LHCN-M2 (cell line): ENCODE results near the gene PLEKHN1. TPM values are rescaled to one million over a fixed set of nuclear protein-coding genes. Genes with fewer than 3 reads are reported as not detected.
A peak's percentile ranks its signal among the peaks of the same experiment; 100 is the strongest.

Experiments used
- DNase-seq: peaks from one replicate; pipeline ENCODE4 v3.0.0-alpha.2; 2012; ENCODE audit warnings: low read depth
- total RNA-seq: library from RNA; depleted of rRNA; stranded (reverse); fragments of >200 nt; gene quantifications from 2 replicates; pipeline ENCODE4 v1.2.3, GENCODE V29; 2014

Gene PLEKHN1
- total RNA-seq, 1 experiment from 2014 or later, result 0.40 TPM

DNA sequence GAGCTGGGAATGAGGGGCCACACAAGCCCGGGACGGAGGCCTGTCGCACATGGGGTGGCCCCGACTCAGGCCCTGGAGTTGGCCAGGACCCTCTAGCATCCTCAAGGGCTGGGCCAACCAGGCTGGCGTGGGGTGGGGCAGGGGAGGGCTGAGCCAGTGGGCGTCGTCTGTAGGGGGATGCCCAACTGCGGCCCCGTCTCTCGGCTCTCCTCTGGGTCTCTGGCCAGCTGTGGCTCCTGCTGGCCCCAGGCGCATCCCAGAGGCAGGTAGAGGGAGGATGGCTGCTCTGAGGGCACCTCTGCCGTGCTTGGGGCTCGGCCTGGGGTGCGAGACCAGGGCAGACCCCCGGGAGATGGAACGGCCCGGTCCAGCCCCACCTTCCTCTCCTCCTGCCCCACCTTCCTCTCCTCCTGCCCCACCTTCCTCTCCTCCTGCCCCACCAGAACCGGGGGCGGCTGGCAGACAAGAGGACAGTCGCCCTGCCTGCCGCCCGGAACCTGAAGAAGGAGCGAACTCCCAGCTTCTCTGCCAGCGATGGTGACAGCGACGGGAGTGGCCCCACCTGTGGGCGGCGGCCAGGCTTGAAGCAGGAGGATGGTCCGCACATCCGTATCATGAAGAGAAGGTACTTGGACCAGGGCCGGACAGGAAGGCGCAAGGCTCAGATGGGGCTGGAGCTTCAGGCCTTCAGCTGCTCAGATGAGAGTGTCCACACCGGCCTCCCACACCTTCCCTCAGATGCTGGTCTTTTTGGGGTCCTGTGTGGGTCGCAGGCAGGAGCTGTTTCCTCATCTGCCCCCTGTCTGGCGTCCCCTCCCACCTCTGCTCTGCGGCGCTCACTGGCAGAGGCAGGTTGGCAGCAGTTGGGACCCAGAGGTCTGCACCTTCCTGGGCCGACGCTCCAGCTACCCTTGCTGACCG lies 36.3 kb upstream of the PLEKHN1 start:
- no peak for DNase-seq

DNA sequence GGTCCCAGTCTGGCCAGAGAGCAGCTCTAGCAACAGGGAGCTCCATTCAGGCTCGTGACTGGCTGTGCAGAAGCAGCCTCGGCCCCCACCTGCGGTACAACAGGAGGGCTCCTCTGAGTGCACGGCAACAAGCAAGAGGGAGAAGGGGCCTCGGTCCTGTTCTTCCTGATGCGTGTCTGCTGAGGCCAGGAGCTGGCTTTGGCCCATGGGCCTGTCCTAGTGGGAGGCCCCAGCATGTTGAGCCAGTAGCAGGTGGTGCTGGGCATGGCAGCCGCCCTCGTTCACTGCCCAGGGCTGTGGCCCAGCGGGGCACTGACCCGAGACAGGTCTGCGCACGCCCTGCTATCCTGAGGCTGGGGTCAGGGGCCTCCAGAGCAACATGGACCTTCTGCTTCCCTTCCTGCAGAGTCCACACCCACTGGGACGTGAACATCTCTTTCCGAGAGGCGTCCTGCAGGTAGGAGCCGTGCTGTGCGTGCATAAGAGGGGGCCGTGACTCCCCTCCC lies 35.6 kb upstream of the PLEKHN1 start:
- no peak for DNase-seq

DNA sequence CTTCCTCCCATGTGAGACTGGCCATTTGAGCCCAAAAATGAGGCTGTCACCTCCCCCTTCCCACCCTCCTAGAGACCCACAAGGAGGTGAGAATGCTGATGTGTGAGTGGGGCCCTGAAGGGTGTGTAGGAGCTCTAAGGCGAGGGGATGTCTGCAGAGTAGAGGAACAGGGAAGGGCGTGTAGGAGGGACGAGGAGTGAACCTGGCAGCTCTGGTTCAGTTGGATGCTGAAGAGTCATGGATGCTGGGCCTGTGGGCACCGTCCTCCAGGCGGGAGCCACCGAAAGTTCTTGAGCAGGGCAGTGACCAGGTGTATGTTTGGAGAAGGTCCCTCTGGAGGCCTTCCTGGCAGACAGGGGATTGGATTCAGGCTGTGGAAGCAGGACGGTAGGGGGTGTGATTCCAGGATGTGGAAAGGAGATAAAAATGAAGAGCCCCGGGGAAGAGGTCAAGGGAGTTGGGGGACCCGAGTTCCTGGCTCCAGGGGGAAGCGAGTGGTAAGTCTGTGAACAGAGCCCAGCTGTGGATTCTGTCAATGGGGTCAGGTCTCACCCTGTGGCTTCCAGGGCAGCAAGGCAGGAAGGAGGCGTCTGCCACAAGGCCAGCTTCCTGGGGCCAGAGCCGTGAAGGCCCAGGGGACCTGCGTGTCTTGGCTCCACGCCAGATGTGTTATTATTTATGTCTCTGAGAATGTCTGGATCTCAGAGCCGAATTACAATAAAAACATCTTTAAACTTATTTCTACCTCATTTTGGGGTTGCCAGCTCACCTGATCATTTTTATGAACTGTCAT lies 34.7 kb upstream of the PLEKHN1 start:
- no peak for DNase-seq

DNA sequence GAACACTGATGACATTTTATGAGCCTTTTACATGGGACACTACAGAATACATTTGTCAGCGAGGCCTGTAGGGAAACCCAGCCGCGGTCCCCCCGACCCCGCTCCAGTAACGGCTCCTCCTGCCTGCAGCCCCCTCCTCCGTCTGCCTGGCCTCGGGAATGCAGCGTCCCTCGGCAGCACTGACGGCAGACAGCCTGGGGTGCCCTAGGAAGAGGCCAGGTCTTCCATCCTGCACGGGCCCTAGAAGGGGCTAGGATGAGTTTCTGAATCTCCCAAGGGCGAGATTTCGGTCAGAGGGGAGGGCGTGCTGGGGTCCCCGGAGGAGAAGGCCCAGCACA lies 34.1 kb upstream of the PLEKHN1 start:
- DNase-seq, result no peak

DNA sequence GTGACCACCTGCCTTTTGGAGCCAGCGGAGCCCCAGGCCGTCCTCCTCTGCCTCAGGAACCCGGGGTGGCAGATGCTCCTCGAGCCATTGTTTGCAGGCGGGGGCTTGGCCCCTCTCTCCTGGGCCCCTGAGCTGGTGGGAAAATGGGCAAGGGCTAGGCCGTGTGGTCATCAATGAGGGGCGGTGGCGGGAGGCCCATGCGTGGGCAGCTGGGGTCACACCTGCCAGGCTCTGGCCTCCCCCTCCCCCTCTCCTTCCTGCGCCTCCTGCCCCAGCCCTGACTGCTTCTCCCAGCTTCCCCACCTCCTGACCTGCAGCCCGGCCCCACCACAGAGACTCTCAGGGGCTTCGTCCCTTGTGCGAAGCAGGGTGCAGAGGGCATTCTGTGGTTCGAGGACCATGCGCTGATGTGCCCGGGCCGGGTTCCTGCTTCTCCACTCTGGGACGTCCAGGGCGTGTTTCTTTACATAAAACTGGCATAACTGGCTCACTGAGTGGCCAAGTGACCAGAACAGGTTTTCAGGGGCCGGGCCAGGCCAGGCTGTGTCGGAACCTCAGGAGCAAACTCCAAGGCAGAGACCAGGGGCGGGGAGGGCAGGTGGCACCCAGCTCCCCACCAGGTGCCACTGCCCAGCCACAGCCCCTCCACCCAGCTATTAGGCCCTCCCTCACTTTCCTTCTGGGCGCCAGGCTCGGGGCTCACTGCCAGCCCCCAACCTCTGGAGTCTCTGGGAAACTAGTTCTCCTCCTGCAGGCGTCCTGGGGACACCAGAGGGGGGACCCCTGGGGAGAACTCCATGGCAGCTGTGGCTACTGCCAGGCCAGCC lies 33.3 kb upstream of the PLEKHN1 start:
- no peak for DNase-seq

DNA sequence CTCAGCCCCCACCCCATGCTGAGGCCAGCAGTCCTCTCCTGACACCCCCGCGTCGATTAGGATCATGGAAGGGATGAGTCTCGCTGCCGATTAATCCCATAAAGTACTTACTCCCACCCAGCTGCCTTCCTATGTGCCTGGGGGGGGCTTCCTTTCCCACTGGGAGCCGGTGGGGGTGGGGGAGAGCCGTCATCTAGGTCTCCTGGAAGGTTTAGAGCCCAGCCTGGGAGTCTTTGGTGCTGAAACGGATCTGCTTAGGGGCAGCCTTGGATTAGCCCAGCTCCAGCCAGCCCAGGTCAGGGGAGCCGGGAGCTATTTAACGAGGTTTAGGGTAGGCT lies 32.7 kb upstream of the PLEKHN1 start:
- DNase-seq, result no peak

DNA sequence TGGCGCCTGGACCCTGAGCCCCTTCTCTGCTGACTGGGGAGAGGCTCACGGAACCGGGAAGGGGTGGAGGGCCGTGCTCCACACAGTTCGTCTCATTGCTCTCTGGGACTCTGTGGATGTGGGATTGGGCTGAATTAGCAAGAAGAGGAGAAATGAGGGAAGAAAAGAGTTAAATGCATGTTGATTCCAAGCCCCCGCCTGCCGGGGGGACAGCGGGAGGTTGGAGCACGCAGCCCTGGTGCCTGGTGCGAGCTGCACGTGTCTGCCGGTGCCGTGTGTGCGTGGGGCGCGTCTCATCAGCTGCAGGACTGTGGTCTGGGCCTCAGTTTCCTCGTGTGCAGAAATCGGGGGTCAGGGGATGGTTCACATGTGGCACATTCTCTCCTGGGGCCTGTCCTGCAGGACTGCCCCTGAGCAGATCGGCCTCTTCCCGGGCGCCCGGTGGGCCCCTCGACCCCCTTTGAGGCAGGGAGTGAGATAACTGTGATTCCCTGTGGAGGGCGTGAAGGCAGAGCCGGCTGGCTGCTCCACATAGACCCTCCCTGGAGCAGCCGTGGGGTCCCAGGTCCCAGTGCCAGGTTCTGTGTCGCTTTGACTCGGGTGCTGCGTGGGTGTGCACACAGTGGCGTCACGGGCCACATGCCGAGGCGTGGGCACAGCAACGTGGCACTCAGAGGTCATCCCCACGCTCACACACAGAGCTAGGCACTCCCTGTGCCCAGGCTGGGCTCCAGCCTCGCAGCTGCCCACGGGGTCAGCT lies 31.1 kb upstream of the PLEKHN1 start:
- no peak for DNase-seq

DNA sequence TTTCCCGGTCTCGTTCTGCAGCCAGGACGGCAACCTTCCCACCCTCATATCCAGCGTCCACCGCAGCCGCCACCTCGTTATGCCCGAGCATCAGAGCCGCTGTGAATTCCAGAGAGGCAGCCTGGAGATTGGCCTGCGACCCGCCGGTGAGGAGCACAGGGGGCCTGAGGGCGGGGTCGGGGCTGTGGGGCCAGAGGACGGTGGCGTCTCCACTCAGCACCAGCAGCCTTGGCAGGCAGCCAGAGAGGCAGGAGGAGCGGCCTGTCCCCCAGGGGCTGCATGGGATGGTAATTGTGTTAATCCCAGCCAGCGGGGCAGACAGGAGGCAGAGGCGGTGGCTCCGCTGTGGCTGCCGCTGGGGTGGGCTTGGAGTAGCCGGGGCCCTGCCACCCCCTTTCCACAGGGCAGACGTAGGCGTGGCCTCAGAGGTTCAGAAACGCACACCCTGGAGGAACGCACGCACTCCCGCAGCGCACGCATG lies 30.5 kb upstream of the PLEKHN1 start:
- no peak for DNase-seq

DNA sequence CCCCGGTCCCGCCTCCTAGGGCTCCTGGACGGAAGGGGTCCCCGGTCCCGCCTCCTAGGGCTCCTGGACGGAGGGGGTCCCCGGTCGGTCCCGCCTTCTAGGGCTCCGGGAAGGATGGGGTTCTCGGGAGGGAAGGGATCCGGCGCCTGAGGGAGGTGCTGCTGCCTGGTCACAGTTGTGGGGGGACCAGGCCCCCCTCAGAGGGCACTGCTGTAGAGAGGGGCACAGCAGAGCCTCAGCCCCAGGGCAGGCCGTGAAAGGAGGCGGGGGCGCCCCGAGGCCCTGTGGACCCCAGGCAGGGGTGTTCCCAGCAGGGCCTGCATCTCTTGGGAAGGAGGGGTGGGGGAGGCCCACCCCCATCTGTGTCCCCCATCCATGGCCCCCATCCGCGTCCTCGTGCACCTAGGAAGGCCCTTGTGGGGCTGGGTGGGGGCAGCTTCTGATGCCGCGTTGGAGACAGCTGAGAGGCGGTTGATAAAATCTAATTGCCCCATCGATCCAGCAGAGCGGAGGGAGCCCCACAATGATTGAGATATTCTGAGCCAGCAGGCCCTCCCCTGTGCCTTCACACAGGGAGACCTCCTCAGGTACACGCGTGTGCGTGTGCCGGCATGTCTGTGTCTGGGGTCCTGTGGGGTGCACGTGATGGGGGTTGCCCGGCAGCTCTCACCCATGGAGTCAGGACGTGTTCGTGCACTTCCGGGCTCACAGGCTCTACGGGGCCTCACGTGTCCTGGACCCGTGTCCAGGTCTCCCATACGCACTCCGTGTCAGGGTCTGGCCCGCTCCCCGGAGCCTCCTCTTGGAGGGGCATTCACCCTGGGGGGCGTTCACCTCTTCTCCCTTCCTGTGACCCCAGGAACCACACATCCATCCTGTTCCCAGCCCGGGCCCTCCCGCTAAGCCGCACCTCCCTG lies 29.7 kb upstream of the PLEKHN1 start:
- DNase-seq, result no peak

DNA sequence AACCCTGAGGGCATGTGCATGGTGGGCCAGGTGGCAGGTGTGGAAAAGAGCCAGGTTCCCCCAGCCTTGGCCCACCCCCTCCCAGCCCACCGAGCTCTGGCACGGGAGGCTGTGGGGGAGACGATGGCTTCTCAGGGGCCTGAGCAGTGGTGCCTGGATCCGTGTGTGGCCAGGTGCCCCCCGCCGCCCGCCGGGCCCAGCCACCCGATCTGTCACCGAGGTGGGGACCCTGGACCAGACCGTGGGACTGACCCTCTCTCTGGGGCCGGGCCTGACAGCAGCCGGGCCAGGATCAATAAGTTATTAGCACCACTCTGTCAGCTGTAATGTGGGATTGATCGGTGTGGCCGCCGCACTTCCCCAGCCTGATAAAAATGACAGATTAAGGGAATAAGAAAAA lies 28.8 kb upstream of the PLEKHN1 start:
- DNase-seq, result no peak

DNA sequence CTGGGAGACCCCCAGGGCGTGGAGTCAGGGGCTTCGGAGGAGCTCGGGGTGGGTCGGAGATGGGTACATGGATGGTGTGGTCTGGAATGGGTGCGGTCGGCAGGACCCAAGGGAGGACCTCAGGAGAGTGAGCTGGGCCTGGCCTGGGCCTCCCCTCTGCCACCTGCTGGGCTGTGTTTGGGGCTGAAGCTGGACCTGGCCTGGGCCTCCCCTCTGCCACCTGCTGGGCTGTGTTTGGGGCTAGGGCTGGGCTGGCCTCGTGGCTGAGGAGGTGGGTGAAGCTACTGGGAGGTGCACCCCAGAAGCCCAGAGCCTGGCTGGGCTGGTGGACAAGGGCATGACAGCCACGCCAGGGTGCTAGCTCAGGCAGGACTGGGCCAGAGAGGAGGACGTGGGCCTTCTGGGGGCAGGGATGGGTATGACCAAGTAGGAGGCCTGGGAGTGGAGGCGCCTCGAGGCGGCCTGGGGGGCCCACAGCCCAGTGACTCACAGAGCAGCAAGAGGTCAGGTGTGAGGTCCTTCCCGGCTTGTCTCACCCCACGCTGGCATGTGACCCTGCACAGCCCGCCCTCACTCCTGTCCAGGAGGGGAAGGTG lies 28.1 kb upstream of the PLEKHN1 start:
- no peak for DNase-seq

DNA sequence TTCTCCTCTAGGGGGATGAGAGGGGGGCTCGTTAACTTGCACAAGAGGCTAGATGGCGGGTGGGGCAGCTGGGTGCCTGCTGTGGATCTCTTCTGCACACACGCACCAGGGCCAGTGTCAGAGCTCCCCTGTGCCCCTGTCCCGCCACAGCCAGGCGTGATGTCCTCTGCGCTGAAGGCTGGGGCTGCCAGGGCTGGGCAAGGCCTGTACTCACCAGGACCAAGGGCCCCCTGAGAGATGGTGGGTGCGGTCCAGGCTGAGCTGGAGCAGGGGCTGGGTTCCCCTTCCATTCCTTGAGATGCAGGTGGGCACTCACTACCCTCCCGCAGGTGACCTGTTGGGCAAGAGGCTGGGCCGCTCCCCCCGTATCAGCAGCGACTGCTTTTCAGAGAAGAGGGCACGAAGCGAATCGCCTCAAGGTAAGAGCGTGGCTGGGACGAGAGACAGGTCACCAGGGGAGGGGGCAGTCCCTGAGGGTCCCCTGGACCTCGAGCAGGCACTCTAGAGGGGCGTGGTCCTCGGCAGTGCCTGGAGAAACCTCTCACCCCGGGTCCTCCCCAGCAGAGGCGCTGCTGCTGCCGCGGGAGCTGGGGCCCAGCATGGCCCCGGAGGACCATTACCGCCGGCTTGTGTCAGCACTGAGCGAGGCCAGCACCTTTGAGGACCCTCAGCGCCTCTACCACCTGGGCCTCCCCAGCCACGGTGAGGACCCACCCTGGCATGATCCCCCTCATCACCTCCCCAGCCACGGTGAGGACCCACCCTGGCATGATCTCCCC lies 27.4 kb upstream of the PLEKHN1 start:
- no peak for DNase-seq

DNA sequence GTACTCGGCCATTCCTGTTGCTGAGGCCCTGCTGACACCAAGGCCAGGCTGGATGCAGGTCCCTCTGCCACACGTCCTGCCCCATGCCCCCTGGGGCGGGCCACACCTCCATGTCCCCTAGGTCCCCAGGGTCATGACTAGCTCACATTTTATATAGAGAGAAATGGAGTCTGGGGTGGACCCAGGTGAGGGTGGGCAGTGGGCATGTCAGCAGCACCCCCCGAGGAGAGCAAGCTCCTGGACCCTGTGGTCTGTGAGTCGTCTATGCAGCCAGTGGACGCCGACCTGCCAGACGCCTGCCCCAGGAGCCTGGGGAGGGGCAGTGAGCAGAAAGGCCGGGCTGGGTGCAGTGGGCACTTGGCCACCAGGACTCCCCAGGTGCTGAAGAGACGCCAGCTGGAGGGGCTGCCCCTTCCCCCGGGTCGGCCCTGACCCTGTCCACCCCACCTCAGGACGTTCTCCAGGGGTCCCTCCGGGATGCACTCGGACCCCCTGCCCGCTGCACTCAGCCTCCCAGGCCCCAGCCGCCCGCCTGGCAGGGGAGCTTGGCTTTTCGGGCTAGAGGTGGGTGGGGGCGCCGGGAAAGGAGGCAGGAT lies 26.7 kb upstream of the PLEKHN1 start:
- no peak for DNase-seq

DNA sequence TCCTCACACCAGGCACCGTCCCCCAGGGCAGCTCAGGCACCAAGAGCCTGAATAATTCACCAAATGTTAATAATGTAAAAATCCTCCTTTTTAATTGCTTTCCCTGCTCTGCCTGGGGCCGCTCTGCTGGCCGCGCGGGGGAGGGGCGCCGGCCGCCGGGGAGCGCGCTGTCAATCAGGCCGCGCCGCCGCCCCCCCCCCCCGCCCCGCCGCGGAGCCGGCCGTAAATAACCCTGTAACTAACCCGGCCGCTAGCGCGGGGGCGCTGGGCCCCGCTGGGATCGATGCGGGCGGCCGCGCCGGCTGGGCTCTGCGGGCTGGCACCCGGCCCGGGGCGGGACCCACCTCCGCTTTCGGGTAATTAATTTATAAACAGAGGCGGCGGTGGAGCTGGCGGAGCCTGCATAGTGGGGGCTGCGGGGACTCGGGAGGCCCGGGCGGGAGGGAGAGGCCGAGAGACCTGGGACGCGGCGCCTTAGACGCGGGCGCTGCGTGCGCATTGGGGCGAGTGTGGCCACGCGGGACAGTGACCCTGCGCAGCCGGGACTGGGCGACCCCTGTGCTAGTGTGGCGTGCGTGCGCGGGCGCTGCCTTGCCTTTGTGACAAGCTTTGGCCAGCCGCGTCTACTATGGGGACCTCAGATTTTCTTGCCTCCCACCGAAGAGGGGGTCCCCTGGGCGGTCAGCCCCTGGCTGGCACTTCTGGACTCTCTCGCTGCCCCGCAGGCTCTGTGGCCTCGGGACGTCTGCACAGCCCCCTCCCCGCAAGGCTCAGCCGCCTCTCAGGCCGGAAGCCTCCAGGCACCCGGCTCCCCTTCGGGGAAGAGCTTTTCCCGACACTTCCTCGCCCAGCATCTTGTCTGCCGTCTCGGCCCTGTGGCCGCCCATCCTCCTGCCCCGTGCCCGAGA lies 25.9 kb upstream of the PLEKHN1 start:
- DNase-seq, result no peak

DNA sequence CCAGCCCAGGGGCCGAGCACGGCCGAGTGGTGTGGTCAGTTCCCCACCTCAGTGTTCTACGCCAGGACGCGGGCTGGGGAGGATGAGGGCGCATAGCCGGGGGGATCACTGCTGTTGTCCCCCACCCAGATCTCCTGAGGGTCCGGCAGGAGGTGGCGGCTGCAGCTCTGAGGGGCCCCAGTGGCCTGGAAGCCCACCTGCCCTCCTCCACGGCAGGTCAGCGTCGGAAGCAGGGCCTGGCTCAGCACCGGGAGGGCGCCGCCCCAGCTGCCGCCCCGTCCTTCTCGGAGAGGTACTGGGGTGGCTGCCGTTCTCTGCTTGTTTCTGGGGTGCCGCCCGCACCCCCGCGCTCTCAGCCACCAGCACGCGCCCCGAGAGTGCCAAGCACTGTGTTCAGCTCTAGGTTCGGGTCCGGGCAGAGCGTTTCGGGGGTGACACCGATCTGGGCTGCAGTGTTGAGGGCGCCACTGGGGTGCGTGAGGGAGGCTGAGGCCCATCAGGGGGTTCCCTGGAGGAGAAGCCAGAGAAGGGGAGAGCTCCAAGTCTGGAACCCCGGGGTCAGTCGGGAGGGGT lies 25.2 kb upstream of the PLEKHN1 start:
- no peak for DNase-seq

DNA sequence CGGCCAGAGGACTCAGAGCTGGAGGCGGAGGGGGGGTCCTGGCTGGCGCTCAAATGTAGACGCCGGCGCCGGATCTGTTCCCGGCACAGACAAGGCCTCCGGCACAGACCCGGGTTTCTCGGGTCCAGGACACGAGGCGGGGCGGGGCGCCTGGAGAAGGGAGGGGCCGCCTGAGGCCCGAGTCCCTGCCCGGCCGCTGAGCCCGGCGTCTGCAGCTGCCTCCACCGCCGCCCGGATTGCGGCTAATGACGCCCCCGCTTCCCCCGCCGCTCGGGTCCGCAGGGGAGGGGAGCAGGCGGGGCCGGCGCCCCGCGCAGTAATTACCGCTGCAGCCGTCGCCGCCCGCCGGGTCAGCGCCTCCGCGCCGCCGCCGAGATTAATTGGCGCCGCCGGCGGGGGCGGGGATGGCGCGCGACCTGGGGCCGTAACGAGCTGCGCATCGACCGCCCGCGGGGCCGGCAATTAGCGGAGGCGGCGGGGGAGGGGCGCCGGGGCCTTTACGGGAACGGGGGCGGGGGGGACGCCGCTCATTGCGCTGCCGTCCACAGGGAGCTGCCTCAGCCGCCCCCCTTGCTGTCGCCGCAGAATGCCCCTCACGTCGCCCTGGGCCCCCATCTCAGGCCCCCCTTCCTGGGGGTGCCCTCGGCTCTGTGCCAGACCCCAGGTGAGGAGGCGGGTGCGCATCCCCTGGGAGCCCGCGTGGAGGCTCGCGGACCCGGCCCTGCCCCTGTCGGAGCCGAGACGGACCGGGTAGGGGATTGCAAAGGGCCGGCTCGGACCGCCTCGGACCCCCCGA lies 24.5 kb upstream of the PLEKHN1 start:
- DNase-seq, result peak; percentile 45
